SK-N-SH treated with all-trans-retinoic acid at 6 μM for 48 hours (cell line): ENCODE results near the gene MAEL.

ENCODE experiments used
- ATAC-seq: fragments of 200-7000 bp; cut with Tn5 transposase; 3 replicates; pipeline ENCODE4 v1.9.1; 2020; ENCODE audit warnings: mild to moderate bottlenecking, moderate library complexity
- ARNTL ChIP-seq: fragments of 450-650 bp; formaldehyde crosslinking; IDR thresholded peaks from 2 replicates; pipeline ENCODE4 v1.5.0; 2020; ENCODE audit warnings: low read depth, mild to moderate bottlenecking, moderate library complexity, borderline replicate concordance
- BACH2 ChIP-seq: fragments of 250-450 bp; sonication (Bioruptor Pico); IDR thresholded peaks from 2 replicates; pipeline ENCODE4 v1.9.0; 2021; ENCODE audit warnings: mild to moderate bottlenecking, borderline replicate concordance
- CSDC2 ChIP-seq: fragments of 250-450 bp; sonication (Bioruptor Pico); IDR thresholded peaks from 2 replicates; pipeline ENCODE4 v1.5.0; 2020; ENCODE audit warnings: mild to moderate bottlenecking, moderate library complexity
- ESRRG ChIP-seq: fragments of 250-450 bp; sonication (Bioruptor Pico); IDR thresholded peaks from 2 replicates; pipeline ENCODE4 v1.6.1; 2021; ENCODE audit warnings: mild to moderate bottlenecking
- GLIS3 ChIP-seq: fragments of 250-450 bp; sonication (Bioruptor Pico); IDR thresholded peaks from 2 replicates; pipeline ENCODE4 v1.5.0; 2020; ENCODE audit warnings: mild to moderate bottlenecking, moderate library complexity
- ISL1 ChIP-seq: fragments of 250-450 bp; sonication (Bioruptor Pico); IDR thresholded peaks from 2 replicates; pipeline ENCODE4 v2.1.2; 2022; ENCODE audit warnings: mild to moderate bottlenecking, moderate library complexity
- OSR1 ChIP-seq: fragments of 250-450 bp; sonication (Bioruptor Pico); IDR thresholded peaks from 2 replicates; pipeline ENCODE4 v1.8.0; 2022; ENCODE audit warnings: moderate library complexity, mild to moderate bottlenecking, inconsistent platforms
- TCF4 ChIP-seq: fragments of 250-450 bp; sonication (Bioruptor Pico); IDR thresholded peaks from 2 replicates; pipeline ENCODE4 v1.8.0; 2021; ENCODE audit warnings: mild to moderate bottlenecking, moderate library complexity, borderline replicate concordance
- TOX ChIP-seq: fragments of 250-450 bp; sonication (Bioruptor Pico); IDR thresholded peaks from 2 replicates; pipeline ENCODE4 v1.8.0; 2021; ENCODE audit warnings: mild to moderate bottlenecking, moderate library complexity, borderline replicate concordance
- ZC3H10 ChIP-seq: fragments of 250-450 bp; sonication (Bioruptor Pico); IDR thresholded peaks from 2 replicates; pipeline ENCODE4 v1.5.1; 2021; ENCODE audit warnings: mild to moderate bottlenecking, moderate library complexity
- ZFP3 ChIP-seq: fragments of 250-450 bp; sonication (Bioruptor Pico); IDR thresholded peaks from 2 replicates; pipeline ENCODE4 v1.5.0; 2020; ENCODE audit warnings: mild to moderate bottlenecking, moderate library complexity
- ZFP30 ChIP-seq: fragments of 450-650 bp; formaldehyde crosslinking; IDR thresholded peaks from 2 replicates; pipeline ENCODE4 v1.5.0; 2022; ENCODE audit warnings: mild to moderate bottlenecking, moderate library complexity
- ZNF565 ChIP-seq: fragments of 450-650 bp; formaldehyde crosslinking; conservative IDR thresholded peaks from 2 replicates; pipeline ENCODE4 v1.5.0; 2020; ENCODE audit warnings: low read depth, mild to moderate bottlenecking, moderate library complexity
- ZNF70 ChIP-seq: fragments of 450-650 bp; formaldehyde crosslinking; IDR thresholded peaks from 2 replicates; pipeline ENCODE4 v1.5.0; 2020; ENCODE audit warnings: mild to moderate bottlenecking, moderate library complexity
- ZNF8 ChIP-seq: fragments of 450-650 bp; formaldehyde crosslinking; IDR thresholded peaks from 2 replicates; pipeline ENCODE4 v1.5.0; 2020; ENCODE audit warnings: mild to moderate bottlenecking, moderate library complexity
- TF ChIP-seq, protein P1 (sequence below): fragments of 250-450 bp; sonication (Bioruptor Pico); IDR thresholded peaks from 2 replicates; pipeline ENCODE4 v1.8.0; 2021; ENCODE audit warnings: low read depth, mild to moderate bottlenecking, moderate library complexity, borderline replicate concordance
- TF ChIP-seq, protein P2 (sequence below): fragments of 250-450 bp; sonication (Bioruptor Pico); IDR thresholded peaks from 2 replicates; pipeline ENCODE4 v1.5.1; 2021; ENCODE audit warnings: mild to moderate bottlenecking, moderate library complexity
- TF ChIP-seq, protein P3 (sequence below): fragments of 250-450 bp; sonication (Bioruptor Pico); IDR thresholded peaks from 2 replicates; pipeline ENCODE4 v1.5.1; 2020; ENCODE audit warnings: low read depth, mild to moderate bottlenecking, moderate library complexity
- TF ChIP-seq, protein P4 (sequence below): fragments of 250-450 bp; sonication (Bioruptor Pico); IDR thresholded peaks from 2 replicates; pipeline ENCODE4 v1.8.0; 2020; ENCODE audit warnings: mild to moderate bottlenecking, moderate library complexity, borderline replicate concordance
- TF ChIP-seq, protein P5 (sequence below): fragments of 250-450 bp; sonication (Bioruptor Pico); IDR thresholded peaks from 2 replicates; pipeline ENCODE4 v1.5.0; 2020; ENCODE audit warnings: mild to moderate bottlenecking, moderate library complexity

The MAEL gene

DNA sequence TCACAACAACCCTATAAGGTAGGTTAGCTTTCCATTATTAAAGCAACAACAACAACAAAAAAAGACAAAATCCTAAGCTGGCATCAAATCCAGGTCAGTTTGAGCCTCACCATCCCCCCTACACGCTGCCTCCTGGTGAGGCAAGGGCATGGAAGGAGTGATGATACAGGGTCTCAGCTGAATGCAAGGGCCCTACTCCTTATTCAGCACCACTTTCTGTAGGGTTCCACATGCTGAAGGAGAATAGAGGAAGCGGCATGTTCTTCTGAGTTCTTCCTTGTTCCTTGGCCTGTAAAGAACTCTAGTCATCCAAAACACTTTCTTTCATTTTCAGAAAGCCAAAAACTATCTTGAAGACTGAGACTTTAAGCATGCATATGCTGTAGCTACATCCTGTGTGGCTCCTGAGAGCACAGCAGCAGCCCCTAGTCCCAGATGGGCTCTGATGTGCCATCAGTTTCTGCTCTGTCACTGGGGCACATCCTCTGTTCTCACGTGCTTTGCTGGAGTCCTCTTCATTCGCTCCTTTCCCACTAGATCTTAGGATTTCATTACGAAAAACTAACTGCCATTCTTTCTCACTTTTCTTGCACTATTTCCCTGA is 19.9 kb upstream of the MAEL start (continued):
- TF ChIP-seq ARNTL (no peak), TOX (CRISPR knock-in tag) (no peak), BACH2 (CRISPR knock-in tag) (no peak)
- TF ChIP-seq, all 23 proteins: peak for 0

DNA sequence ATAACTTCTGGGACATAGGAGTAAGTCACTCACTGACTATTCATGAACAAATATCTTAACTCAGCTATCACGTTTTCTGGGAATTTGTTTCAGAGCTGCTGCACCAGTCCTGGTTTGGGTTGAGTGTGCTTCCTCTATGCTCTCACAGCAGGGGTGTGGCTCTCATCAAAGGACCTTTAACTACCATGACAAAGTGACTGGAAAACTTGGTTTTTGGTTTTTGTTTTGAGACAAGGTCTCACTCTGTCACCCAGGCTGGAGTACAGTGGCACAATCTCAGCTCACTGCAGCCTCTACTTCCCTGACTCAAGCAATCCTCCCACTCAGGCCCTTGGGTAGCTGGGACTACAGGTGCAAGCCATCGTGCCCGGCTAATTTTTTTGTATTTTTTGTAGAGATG is 17.8 kb upstream of the MAEL start:
- TF ChIP-seq OSR1 (CRISPR knock-in tag) (no peak), CSDC2 (CRISPR knock-in tag) (no peak), TCF4 (CRISPR knock-in tag) (no peak), ZNF70 (CRISPR knock-in tag) (no peak), TOX (CRISPR knock-in tag) (no peak)
- TF ChIP-seq, protein P1, sequence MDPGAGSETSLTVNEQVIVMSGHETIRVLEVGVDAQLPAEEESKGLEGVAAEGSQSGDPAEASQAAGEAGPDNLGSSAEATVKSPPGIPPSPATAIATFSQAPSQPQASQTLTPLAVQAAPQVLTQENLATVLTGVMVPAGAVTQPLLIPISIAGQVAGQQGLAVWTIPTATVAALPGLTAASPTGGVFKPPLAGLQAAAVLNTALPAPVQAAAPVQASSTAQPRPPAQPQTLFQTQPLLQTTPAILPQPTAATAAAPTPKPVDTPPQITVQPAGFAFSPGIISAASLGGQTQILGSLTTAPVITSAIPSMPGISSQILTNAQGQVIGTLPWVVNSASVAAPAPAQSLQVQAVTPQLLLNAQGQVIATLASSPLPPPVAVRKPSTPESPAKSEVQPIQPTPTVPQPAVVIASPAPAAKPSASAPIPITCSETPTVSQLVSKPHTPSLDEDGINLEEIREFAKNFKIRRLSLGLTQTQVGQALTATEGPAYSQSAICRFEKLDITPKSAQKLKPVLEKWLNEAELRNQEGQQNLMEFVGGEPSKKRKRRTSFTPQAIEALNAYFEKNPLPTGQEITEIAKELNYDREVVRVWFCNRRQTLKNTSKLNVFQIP (CRISPR knock-in tag) = no peak
- TF ChIP-seq, protein P2, sequence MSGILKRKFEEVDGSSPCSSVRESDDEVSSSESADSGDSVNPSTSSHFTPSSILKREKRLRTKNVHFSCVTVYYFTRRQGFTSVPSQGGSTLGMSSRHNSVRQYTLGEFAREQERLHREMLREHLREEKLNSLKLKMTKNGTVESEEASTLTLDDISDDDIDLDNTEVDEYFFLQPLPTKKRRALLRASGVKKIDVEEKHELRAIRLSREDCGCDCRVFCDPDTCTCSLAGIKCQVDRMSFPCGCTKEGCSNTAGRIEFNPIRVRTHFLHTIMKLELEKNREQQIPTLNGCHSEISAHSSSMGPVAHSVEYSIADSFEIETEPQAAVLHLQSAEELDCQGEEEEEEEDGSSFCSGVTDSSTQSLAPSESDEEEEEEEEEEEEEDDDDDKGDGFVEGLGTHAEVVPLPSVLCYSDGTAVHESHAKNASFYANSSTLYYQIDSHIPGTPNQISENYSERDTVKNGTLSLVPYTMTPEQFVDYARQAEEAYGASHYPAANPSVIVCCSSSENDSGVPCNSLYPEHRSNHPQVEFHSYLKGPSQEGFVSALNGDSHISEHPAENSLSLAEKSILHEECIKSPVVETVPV (CRISPR knock-in tag) = no peak
- no peak for ATAC-seq

DNA sequence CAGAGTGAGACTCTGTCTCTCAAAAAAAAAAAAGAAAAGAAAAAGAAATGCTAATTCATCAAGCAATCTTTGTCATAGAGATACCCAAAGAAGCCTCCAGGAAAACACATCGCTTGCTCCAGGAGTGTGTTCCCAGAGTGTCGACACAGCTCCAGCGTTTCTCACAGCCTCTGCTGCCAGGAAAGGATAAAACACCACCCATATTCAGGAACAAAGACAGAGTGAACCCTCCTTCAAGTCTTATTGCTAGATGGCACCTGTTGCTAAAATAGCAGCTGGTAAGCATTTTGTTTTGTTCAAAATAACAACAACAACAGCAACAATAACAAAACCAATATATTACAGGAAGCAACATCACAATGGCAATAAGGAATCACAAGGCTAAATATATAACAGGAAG is 16.9 kb upstream of the MAEL start:
- TF ChIP-seq ZNF8 (CRISPR knock-in tag) = no peak
- no peak for TF ChIP-seq TCF4 (CRISPR knock-in tag)
- TF ChIP-seq ZNF565 (CRISPR knock-in tag) = no peak
- TF ChIP-seq BACH2 (CRISPR knock-in tag) = no peak
- TF ChIP-seq ISL1 (CRISPR knock-in tag) = no peak
- TF ChIP-seq ESRRG (CRISPR knock-in tag) = no peak
- no peak for TF ChIP-seq CSDC2 (CRISPR knock-in tag)
- TF ChIP-seq, protein P3, sequence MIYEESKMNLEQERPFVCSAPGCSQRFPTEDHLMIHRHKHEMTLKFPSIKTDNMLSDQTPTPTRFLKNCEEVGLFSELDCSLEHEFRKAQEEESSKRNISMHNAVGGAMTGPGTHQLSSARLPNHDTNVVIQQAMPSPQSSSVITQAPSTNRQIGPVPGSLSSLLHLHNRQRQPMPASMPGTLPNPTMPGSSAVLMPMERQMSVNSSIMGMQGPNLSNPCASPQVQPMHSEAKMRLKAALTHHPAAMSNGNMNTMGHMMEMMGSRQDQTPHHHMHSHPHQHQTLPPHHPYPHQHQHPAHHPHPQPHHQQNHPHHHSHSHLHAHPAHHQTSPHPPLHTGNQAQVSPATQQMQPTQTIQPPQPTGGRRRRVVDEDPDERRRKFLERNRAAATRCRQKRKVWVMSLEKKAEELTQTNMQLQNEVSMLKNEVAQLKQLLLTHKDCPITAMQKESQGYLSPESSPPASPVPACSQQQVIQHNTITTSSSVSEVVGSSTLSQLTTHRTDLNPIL (CRISPR knock-in tag) = no peak
- TF ChIP-seq TOX (CRISPR knock-in tag) = no peak
- TF ChIP-seq, protein P4, sequence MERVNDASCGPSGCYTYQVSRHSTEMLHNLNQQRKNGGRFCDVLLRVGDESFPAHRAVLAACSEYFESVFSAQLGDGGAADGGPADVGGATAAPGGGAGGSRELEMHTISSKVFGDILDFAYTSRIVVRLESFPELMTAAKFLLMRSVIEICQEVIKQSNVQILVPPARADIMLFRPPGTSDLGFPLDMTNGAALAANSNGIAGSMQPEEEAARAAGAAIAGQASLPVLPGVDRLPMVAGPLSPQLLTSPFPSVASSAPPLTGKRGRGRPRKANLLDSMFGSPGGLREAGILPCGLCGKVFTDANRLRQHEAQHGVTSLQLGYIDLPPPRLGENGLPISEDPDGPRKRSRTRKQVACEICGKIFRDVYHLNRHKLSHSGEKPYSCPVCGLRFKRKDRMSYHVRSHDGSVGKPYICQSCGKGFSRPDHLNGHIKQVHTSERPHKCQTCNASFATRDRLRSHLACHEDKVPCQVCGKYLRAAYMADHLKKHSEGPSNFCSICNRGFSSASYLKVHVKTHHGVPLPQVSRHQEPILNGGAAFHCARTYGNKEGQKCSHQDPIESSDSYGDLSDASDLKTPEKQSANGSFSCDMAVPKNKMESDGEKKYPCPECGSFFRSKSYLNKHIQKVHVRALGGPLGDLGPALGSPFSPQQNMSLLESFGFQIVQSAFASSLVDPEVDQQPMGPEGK = no peak
- TF ChIP-seq ZFP30 (CRISPR knock-in tag) = no peak
- ATAC-seq = no peak

DNA sequence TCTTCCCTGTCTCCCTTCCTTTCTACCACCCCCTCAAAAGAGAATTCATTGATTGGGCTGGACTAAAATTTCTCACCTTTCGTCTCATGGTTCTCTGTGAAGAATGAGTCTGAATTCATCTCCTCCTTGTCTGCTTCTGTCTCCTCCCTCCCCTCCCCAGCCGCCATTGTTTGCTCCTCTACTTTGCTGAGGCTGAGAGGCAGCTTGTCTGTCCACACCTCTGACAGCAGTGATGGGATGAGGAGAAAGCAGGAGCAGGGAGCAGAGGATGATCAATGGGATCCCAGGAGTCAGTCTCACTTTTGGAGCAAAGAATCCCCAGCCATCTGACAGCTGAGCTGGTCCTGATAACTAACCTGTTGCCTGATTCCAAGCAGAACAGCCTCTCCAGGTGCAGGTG is 16.3 kb upstream of the MAEL start:
- TF ChIP-seq ZC3H10 (CRISPR knock-in tag) (no peak), ESRRG (CRISPR knock-in tag) (no peak), ZNF565 (CRISPR knock-in tag) (no peak), GLIS3 (CRISPR knock-in tag) (no peak), OSR1 (CRISPR knock-in tag) (no peak), ZFP3 (CRISPR knock-in tag) (no peak), ISL1 (CRISPR knock-in tag) (no peak), CSDC2 (CRISPR knock-in tag) (no peak), TCF4 (CRISPR knock-in tag) (no peak)
- TF ChIP-seq, protein P5, sequence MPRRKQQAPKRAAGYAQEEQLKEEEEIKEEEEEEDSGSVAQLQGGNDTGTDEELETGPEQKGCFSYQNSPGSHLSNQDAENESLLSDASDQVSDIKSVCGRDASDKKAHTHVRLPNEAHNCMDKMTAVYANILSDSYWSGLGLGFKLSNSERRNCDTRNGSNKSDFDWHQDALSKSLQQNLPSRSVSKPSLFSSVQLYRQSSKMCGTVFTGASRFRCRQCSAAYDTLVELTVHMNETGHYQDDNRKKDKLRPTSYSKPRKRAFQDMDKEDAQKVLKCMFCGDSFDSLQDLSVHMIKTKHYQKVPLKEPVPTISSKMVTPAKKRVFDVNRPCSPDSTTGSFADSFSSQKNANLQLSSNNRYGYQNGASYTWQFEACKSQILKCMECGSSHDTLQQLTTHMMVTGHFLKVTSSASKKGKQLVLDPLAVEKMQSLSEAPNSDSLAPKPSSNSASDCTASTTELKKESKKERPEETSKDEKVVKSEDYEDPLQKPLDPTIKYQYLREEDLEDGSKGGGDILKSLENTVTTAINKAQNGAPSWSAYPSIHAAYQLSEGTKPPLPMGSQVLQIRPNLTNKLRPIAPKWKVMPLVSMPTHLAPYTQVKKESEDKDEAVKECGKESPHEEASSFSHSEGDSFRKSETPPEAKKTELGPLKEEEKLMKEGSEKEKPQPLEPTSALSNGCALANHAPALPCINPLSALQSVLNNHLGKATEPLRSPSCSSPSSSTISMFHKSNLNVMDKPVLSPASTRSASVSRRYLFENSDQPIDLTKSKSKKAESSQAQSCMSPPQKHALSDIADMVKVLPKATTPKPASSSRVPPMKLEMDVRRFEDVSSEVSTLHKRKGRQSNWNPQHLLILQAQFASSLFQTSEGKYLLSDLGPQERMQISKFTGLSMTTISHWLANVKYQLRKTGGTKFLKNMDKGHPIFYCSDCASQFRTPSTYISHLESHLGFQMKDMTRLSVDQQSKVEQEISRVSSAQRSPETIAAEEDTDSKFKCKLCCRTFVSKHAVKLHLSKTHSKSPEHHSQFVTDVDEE (CRISPR knock-in tag) = no peak
- TF ChIP-seq, protein P4 = no peak
- TF ChIP-seq, protein P2 (CRISPR knock-in tag) = no peak
- ATAC-seq = no peak
